Activated CD8-positive, alpha-beta memory T cell treated with anti-CD3 and anti-CD28 coated beads, Interleukin-2, amount 50 U/mL, for 1 hour (primary cell): ENCODE measurements around the gene POLR1A.
A peak's percentile ranks its signal among the peaks of the same experiment; 100 is the strongest.

Experiments
- DNase-seq: peaks from one replicate; pipeline ENCODE4 v3.0.0-alpha.2; 2020; ENCODE audit errors: extremely low read depth

The POLR1A gene

GRCh38 chr2:86064006-86064405, 41.7 kb downstream of the POLR1A start:
- no peak for DNase-seq

- no peak for DNase-seq
Observed at GRCh38 chr2:86062043-86062442, 43.6 kb downstream of the POLR1A start.

- no peak for DNase-seq
Observed at GRCh38 chr2:86056590-86057331, 48.9 kb downstream of the POLR1A start.

- DNase-seq: no peak
Observed at GRCh38 chr2:86055314-86055713, 50.4 kb downstream of the POLR1A start.

GRCh38 chr2:86054535-86055082, 51.1 kb downstream of the POLR1A start:
- DNase-seq: no peak

- DNase-seq: no peak
Observed at GRCh38 chr2:86053166-86053565, 52.5 kb downstream of the POLR1A start.

- DNase-seq: no peak
Observed at GRCh38 chr2:86052676-86053075, 53.0 kb downstream of the POLR1A start.

- no peak for DNase-seq
Observed at GRCh38 chr2:86052265-86052664, 53.4 kb downstream of the POLR1A start.

GRCh38 chr2:86050301-86050700, 55.4 kb downstream of the POLR1A start:
- no peak for DNase-seq

GRCh38 chr2:86049529-86049928, 56.2 kb downstream of the POLR1A start:
- no peak for DNase-seq

- no peak for DNase-seq
Observed at GRCh38 chr2:86048888-86049287, 56.8 kb downstream of the POLR1A start.

GRCh38 chr2:86048383-86048701, 57.3 kb downstream of the POLR1A start:
- DNase-seq: no peak

GRCh38 chr2:86047575-86048382, 57.9 kb downstream of the POLR1A start:
- no peak for DNase-seq

- DNase-seq: no peak
Observed at GRCh38 chr2:86045541-86045940, 60.1 kb downstream of the POLR1A start.

- no peak for DNase-seq
Observed at GRCh38 chr2:86044614-86045013, 61.1 kb downstream of the POLR1A start.

- no peak for DNase-seq
Observed at GRCh38 chr2:86044045-86044444, 61.6 kb downstream of the POLR1A start.

GRCh38 chr2:86042256-86043168, 63.2 kb downstream of the POLR1A start:
- no peak for DNase-seq

- no peak for DNase-seq
Observed at GRCh38 chr2:86039963-86040655, 65.6 kb downstream of the POLR1A start.

- DNase-seq: no peak
Observed at GRCh38 chr2:86039178-86039962, 66.3 kb downstream of the POLR1A start.

- peak; percentile 83 for DNase-seq
Observed at GRCh38 chr2:86038291-86039081, 67.2 kb downstream of the POLR1A start.
